HCT116 (cell line): ENCODE measurements around the gene MEGF10. TPM values are rescaled to one million over a fixed set of nuclear protein-coding genes. Genes with fewer than 3 reads are reported as not detected.

ENCODE experiments used
- ATAC-seq: fragments of 200-7000 bp; cut with Tn5 transposase; 2 replicates; pipeline ENCODE4 v1.9.1; 2020; ENCODE audit warnings: mild to moderate bottlenecking, moderate library complexity
- BruUV-seq: library from RNA; stranded (reverse); fragments of 400-500 nt; replicated peaks from 2 replicates; lab custom pipeline; 2021; lab: Mats Ljungman, UMichigan
- CTCF ChIA-PET: fragments of 300-600 bp; sonication (Branson Sonifier 250); formaldehyde crosslinking; loops from one replicate; lab custom pipeline; 2021; ENCODE audit warnings: antibody characterized with exemption; lab: Charles Lee
- POLR2A ChIA-PET: fragments of 300-600, 350-600 bp; sonication (Branson Sonifier 250); formaldehyde crosslinking; loops from one replicate; lab custom pipeline; 2021; ENCODE audit warnings: antibody characterized with exemption; lab: Charles Lee
- RAD21 ChIA-PET, 2 experiments: fragments of 300-600 bp; sonication (Branson Sonifier 250); formaldehyde crosslinking; loops; one replicate each; lab custom pipeline; 2023; ENCODE audit warnings: low total read pairs in 2 of 2; ENCODE audit not compliant: uncharacterized antibody in 2 of 2, unreplicated experiment in 2 of 2, low non-redundant PET in 1 of 2; lab: Charles Lee
- DNase-seq: peaks from one replicate; pipeline ENCODE4 v3.0.0-alpha.2; 2010; ENCODE audit warnings: low read depth, low spot score
- H2AFZ ChIP-seq: fragments of 200-600 bp; shearing (Covaris generic), sonication (generic); 2 replicates; pipeline ENCODE4 v1.6.1; 2017; ENCODE audit warnings: low read depth, mixed run types, mixed read lengths, antibody characterized with exemption, low read length; ENCODE audit not compliant: poor library complexity, severe bottlenecking
- H3K27ac ChIP-seq: 2 replicates; pipeline ENCODE4 v1.5.1; 2012; ENCODE audit warnings: low read depth, low read length
- H3K27me3 ChIP-seq: fragments of 200-600 bp; sonication (generic); 2 replicates; pipeline ENCODE4 v1.6.1; 2016; ENCODE audit warnings: mixed run types, low read length, mixed read lengths; ENCODE audit not compliant: insufficient read depth
- H3K36me3 ChIP-seq, 2 experiments: fragments of 200-500 bp in 1 of 2; fragments of 200-600 bp in 1 of 2; sonication (Bioruptor generic) in 1 of 2; sonication (generic) in 1 of 2; 2 replicates each; pipeline versions ENCODE4 v1.5.1 to v1.6.1; 2014 to 2016; ENCODE audit warnings: low read length in 2 of 2, inconsistent platforms in 1 of 2, mixed read lengths in 1 of 2, mixed run types in 1 of 2; ENCODE audit not compliant: insufficient read depth in 2 of 2, control insufficient read depth in 1 of 2
- H3K4me1 ChIP-seq, 2 experiments: fragments of 200-600 bp in 1 of 2; sonication (generic) in 1 of 2; 2 replicates each; pipeline versions ENCODE4 v1.5.1 to v1.6.1; 2012 to 2017; ENCODE audit warnings: low read length in 2 of 2, inconsistent platforms in 1 of 2, mild to moderate bottlenecking in 1 of 2, mixed read lengths in 1 of 2, mixed run types in 1 of 2, moderate library complexity in 1 of 2; ENCODE audit not compliant: insufficient read depth in 2 of 2, control insufficient read depth in 1 of 2
- H3K4me2 ChIP-seq: fragments of 200-600 bp; sonication (generic); 2 replicates; pipeline ENCODE4 v1.6.1; 2017; ENCODE audit warnings: mixed run types, low read length, mixed read lengths
- H3K4me3 ChIP-seq, 2 experiments: fragments of 200-600 bp in 1 of 2; sonication (generic) in 1 of 2; replicated peaks in 1 of 2; 2 replicates each; pipeline ENCODE4 v1.5.1; 2011 to 2016; ENCODE audit warnings: low read length in 2 of 2, control low read depth in 1 of 2, low read depth in 1 of 2, mild to moderate bottlenecking in 1 of 2, mixed read lengths in 1 of 2, mixed run types in 1 of 2
- H3K79me2 ChIP-seq: fragments of 200-600 bp; sonication (generic); 2 replicates; pipeline ENCODE4 v1.6.1; 2017; ENCODE audit warnings: mild to moderate bottlenecking, mixed run types, low read length, moderate library complexity, mixed read lengths; ENCODE audit not compliant: insufficient read depth
- H3K9ac ChIP-seq: fragments of 200-600 bp; sonication (generic); 2 replicates; pipeline ENCODE4 v1.6.1; 2016; ENCODE audit warnings: low read length, mixed read lengths
- H3K9me2 ChIP-seq: fragments of 200-600 bp; sonication (generic), shearing (Covaris generic); 2 replicates; pipeline ENCODE4 v1.6.1; 2017; ENCODE audit warnings: mixed run types, mild to moderate bottlenecking, moderate library complexity; ENCODE audit not compliant: insufficient read depth
- H3K9me3 ChIP-seq, 2 experiments: fragments of 200-500 bp in 1 of 2; fragments of 200-600 bp in 1 of 2; sonication (Bioruptor generic) in 1 of 2; sonication (generic) in 1 of 2; 2 replicates each; pipeline ENCODE4 v1.6.1; 2014 to 2017; ENCODE audit warnings: low read length in 2 of 2, mixed read lengths in 2 of 2, inconsistent platforms in 1 of 2, low read depth in 1 of 2, mild to moderate bottlenecking in 1 of 2, mixed run types in 1 of 2, moderate library complexity in 1 of 2; ENCODE audit not compliant: control insufficient read depth in 1 of 2, insufficient read depth in 1 of 2
- H4K20me1 ChIP-seq: fragments of 200-600 bp; sonication (generic), shearing (Covaris generic); 2 replicates; pipeline ENCODE4 v1.6.1; 2017; ENCODE audit warnings: mixed run types, mild to moderate bottlenecking, moderate library complexity; ENCODE audit not compliant: insufficient read depth
- CBX3 ChIP-seq: IDR thresholded peaks from 2 replicates; pipeline ENCODE4 v1.6.1; 2012; ENCODE audit warnings: low read depth
- EGR1 ChIP-seq: IDR thresholded peaks from 2 replicates; pipeline ENCODE4 v1.6.1; 2012; ENCODE audit warnings: low read depth
- ELF1 ChIP-seq: IDR thresholded peaks from 2 replicates; pipeline ENCODE4 v1.6.1; 2012; ENCODE audit warnings: low read depth, borderline replicate concordance
- EZH2 ChIP-seq: fragments of 200-600 bp; sonication (generic); IDR thresholded peaks from 2 replicates; pipeline ENCODE4 v1.6.1; 2017; ENCODE audit warnings: antibody characterized with exemption, mixed run types
- FOSL1 ChIP-seq: IDR thresholded peaks from 2 replicates; pipeline ENCODE4 v1.6.1; 2012; ENCODE audit warnings: low read depth
- JUND ChIP-seq: IDR thresholded peaks from 2 replicates; pipeline ENCODE4 v1.6.1; 2012
- SIN3A ChIP-seq: IDR thresholded peaks from 2 replicates; pipeline ENCODE4 v1.6.1; 2012; ENCODE audit warnings: low read depth
- SP1 ChIP-seq: IDR thresholded peaks from 2 replicates; pipeline ENCODE4 v1.6.1; 2012; ENCODE audit warnings: low read depth
- YY1 ChIP-seq: IDR thresholded peaks from 2 replicates; pipeline ENCODE4 v1.6.1; 2011; ENCODE audit warnings: low read length, low read depth, moderate library complexity, mild to moderate bottlenecking; ENCODE audit not compliant: insufficient replicate concordance; ENCODE audit errors: extremely low read depth
- ZNF274 ChIP-seq: fragments of 200-500 bp; sonication (Bioruptor generic); IDR thresholded peaks from 2 replicates; pipeline ENCODE4 v1.6.1; 2014; ENCODE audit warnings: mild to moderate bottlenecking, low read depth, low read length, inconsistent platforms
- intact Hi-C: fragments of 100-400 bp; cut with micrococcal nuclease; formaldehyde crosslinking; loops from 2 replicates; pipeline ENCODE4 v1.10.0; 2022
- total RNA-seq: library from RNA; stranded (reverse); gene quantifications from one replicate; pipeline ENCODE4 v1.2.1, GENCODE V29; 2021; ENCODE audit not compliant: unreplicated experiment
- TF ChIP-seq, protein P1 (sequence below): IDR thresholded peaks from 2 replicates; pipeline ENCODE4 v1.6.1; 2011; ENCODE audit warnings: mild to moderate bottlenecking, low read length, moderate library complexity; ENCODE audit not compliant: insufficient replicate concordance; ENCODE audit errors: extremely low read depth
- TF ChIP-seq, protein P2 (sequence below): IDR thresholded peaks from 2 replicates; pipeline ENCODE4 v1.6.1; 2012; ENCODE audit warnings: low read depth

Gene MEGF10
- total RNA-seq, 1 experiment from 2014 or later, result 0.02 TPM

DNA sequence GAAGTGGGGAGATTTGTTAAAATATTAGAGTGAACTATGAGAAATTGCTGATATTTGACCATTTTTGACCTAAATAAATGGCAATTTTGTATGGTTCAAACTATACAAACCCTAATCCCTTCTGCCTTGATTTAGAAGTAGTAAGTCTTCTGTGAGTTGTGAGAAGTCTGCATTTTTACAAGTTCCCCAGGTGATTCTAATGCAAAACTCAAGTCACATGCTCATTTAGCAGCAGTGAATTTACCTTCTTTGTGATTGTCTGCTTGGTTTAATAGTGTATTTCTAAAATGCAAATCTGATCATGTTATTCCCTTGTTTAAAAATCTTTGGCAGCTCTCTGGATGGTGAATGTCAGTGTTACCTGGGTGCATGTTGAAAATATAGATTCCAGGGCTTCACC is 2.8 kb downstream of the MEGF10 start:
- H3K79me2 ChIP-seq, result no peaks in the 10 kb centered on the region
- POLR2A ChIA-PET, result no interaction called here
- H3K27me3 ChIP-seq, result no peaks in the 10 kb centered on the region
- RAD21 ChIA-PET, result no interaction called here
- no peak overlapping the region for H3K4me2 ChIP-seq
- TF ChIP-seq EGR1 (no peak), YY1 (no peak), FOSL1 (no peak), SIN3A (no peak), ZNF274 (no peak), EZH2 (no peak)
- no peak overlapping the region for H3K9ac ChIP-seq
- H3K9me2 ChIP-seq, result no peaks in the 10 kb centered on the region
- no TSS peak for BruUV-seq
- peaks cover 0 to 5% of the 10 kb centered on the region in 2 experiments; a peak in 1 of 4 replicates for H3K4me1 ChIP-seq
- H3K36me3 ChIP-seq, result no peaks in the 10 kb centered on the region
- intact Hi-C loops, result no loop called here
- no peak overlapping the region for H3K4me3 ChIP-seq
- H3K9me3 ChIP-seq, result no peaks in the 10 kb centered on the region
- ATAC-seq (no peak), DNase-seq (no peak)
- CTCF ChIA-PET, result no interaction called here
- no peaks in the 10 kb centered on the region for H4K20me1 ChIP-seq
- H2AFZ ChIP-seq, result no peak overlapping the region
- H3K27ac ChIP-seq, result no peak overlapping the region

DNA sequence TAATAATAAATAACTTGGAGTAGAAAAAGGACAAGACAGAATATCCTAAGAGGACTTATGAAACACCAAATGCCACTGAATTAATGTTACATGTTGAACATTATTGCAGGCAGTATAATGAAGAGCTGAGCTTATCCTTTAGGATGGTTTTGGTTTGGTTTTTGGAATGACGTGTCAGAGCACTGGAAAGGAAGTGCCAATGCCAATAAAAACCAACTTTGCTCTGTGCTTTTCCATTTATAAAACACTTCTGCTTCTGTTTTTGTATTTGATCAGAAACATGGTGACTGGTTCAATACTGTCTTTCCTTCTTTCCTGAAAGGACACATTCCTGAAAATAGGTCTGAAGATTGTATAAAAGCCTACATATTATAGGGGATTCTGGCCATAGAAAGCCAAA is 4.2 kb downstream of the MEGF10 start:
- no peak overlapping the region for H3K27ac ChIP-seq
- H4K20me1 ChIP-seq, result no peaks in the 10 kb centered on the region
- no peaks in the 10 kb centered on the region for H3K9me2 ChIP-seq
- no peaks in the 10 kb centered on the region for H3K36me3 ChIP-seq
- DNase-seq (no peak), ATAC-seq (no peak)
- no peak overlapping the region for H3K4me3 ChIP-seq
- no peaks in the 10 kb centered on the region for H3K79me2 ChIP-seq
- no peak overlapping the region for H3K4me2 ChIP-seq
- H2AFZ ChIP-seq, result no peak overlapping the region
- no peaks in the 10 kb centered on the region for H3K9me3 ChIP-seq
- no peak overlapping the region for H3K9ac ChIP-seq
- peaks cover 0 to 5% of the 10 kb centered on the region in 2 experiments; a peak in 1 of 4 replicates for H3K4me1 ChIP-seq
- RAD21 ChIA-PET, result no interaction called here
- intact Hi-C loops, result no loop called here
- H3K27me3 ChIP-seq, result no peaks in the 10 kb centered on the region
- CTCF ChIA-PET, result no interaction called here
- TF ChIP-seq JUND (no peak), SIN3A (no peak), EZH2 (no peak), CBX3 (no peak), ELF1 (no peak), SP1 (no peak), YY1 (no peak)
- TF ChIP-seq, protein P1, sequence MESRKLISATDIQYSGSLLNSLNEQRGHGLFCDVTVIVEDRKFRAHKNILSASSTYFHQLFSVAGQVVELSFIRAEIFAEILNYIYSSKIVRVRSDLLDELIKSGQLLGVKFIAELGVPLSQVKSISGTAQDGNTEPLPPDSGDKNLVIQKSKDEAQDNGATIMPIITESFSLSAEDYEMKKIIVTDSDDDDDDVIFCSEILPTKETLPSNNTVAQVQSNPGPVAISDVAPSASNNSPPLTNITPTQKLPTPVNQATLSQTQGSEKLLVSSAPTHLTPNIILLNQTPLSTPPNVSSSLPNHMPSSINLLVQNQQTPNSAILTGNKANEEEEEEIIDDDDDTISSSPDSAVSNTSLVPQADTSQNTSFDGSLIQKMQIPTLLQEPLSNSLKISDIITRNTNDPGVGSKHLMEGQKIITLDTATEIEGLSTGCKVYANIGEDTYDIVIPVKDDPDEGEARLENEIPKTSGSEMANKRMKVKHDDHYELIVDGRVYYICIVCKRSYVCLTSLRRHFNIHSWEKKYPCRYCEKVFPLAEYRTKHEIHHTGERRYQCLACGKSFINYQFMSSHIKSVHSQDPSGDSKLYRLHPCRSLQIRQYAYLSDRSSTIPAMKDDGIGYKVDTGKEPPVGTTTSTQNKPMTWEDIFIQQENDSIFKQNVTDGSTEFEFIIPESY, result no peak
- TF ChIP-seq, protein P2, sequence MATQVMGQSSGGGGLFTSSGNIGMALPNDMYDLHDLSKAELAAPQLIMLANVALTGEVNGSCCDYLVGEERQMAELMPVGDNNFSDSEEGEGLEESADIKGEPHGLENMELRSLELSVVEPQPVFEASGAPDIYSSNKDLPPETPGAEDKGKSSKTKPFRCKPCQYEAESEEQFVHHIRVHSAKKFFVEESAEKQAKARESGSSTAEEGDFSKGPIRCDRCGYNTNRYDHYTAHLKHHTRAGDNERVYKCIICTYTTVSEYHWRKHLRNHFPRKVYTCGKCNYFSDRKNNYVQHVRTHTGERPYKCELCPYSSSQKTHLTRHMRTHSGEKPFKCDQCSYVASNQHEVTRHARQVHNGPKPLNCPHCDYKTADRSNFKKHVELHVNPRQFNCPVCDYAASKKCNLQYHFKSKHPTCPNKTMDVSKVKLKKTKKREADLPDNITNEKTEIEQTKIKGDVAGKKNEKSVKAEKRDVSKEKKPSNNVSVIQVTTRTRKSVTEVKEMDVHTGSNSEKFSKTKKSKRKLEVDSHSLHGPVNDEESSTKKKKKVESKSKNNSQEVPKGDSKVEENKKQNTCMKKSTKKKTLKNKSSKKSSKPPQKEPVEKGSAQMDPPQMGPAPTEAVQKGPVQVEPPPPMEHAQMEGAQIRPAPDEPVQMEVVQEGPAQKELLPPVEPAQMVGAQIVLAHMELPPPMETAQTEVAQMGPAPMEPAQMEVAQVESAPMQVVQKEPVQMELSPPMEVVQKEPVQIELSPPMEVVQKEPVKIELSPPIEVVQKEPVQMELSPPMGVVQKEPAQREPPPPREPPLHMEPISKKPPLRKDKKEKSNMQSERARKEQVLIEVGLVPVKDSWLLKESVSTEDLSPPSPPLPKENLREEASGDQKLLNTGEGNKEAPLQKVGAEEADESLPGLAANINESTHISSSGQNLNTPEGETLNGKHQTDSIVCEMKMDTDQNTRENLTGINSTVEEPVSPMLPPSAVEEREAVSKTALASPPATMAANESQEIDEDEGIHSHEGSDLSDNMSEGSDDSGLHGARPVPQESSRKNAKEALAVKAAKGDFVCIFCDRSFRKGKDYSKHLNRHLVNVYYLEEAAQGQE, result no peak
- BruUV-seq, result no TSS peak
- POLR2A ChIA-PET, result no interaction called here
